ENCODE measurements around the gene MAS1. TPM values are rescaled to one million over a fixed set of nuclear protein-coding genes. Genes with fewer than 3 reads are reported as not detected.

The MAS1 gene
- total and polyA plus RNA-seq, 4 donors, result under 0.01 TPM; not detected in 3

DNA sequence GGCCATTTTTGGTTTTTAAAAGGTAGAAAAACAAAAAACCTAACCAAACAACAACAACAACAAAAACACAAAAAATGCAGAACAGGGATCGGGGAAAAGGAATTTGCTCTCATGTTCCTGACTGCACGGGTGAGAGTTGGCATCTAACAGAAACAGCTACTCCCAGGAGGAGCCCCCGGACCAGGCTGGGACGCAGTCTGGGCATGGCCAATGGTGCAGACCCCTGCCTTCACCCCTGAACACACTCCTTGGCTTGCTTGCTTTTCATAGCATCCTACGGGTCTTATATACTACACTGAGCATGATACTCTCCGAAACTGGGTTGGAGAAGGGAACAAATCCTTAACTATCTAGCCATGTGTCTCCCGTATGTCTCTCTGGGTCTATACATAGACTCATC, 587 bp upstream of the MAS1 start:
- WGBS, result 78% methylated on average over 7 of the region's 7 CpGs
- H3K36me3 ChIP-seq (ENCODE audit: control insufficient read depth in 4 of 4, insufficient read depth in 3 of 4, low read depth in 1 of 4, low read length in 3 of 4), result no peaks in the 10 kb centered on the region
- H3K9me3 ChIP-seq (ENCODE audit: control insufficient read depth in 4 of 4, low read length in 3 of 4), result no peaks in the 10 kb centered on the region
- peaks cover 0 to 7% (median 0%) of the 10 kb centered on the region in 4 donors for H3K27me3 ChIP-seq (ENCODE audit: control insufficient read depth in 4 of 4, insufficient read depth in 4 of 4, low read length in 3 of 4)
- no peak overlapping the region for H3K4me3 ChIP-seq (ENCODE audit: low read depth in 1 of 3, low read length in 3 of 3)
- TF ChIP-seq HNF4G (IDR thresholded peaks at IDR 0.05) (no peak), EGR1 (IDR thresholded peaks at IDR 0.05; ENCODE audit: low read depth in 2 of 2) (no peak), JUND (IDR thresholded peaks at IDR 0.05) (no peak), FOXA2 (IDR thresholded peaks at IDR 0.05) (no peak)
- no peak for DNase-seq (ENCODE audit: low spot score)
- no peaks in the 10 kb centered on the region for H3K4me1 ChIP-seq (ENCODE audit: control insufficient read depth in 4 of 4, insufficient read depth in 4 of 4, low read length in 3 of 4)
- H3K27ac ChIP-seq (ENCODE audit: low read depth in 1 of 2, low read length in 2 of 2), result no peak overlapping the region
- no peak overlapping the region for H3K9ac ChIP-seq (ENCODE audit: low read depth in 1 of 2, low read length in 2 of 2)

DNA sequence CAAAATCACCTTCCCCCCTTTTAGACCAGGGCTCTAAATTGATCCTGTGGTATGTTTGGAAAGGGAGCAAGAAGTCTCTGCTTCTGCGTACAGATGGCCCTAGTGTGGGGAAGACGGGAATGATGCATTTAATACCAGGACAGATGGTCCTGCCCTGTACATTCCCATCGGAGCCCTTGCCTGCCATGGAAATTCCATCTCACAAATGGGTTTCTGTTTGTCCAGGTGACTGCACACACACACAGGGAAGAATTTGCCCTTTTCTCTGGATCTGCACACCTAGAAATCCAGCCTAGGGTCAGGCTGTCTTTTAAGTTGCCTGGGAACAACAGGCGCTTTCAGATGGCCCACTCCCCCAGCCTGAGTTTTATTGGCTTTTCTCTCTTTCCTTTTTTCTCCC, 1.3 kb downstream of the MAS1 start:
- Histone ChIP-seq H3K4me3 (ENCODE audit: low read depth in 1 of 3, low read length in 3 of 3) (no peak overlapping the region), H3K27me3 (ENCODE audit: control insufficient read depth in 4 of 4, insufficient read depth in 4 of 4, low read length in 3 of 4) (peaks cover 0 to 7% (median 0%) of the 10 kb centered on the region in 4 donors)
- 87% methylated on average over 4 of the region's 4 CpGs for WGBS

More for the DNA sequence above, 1.3 kb downstream of the MAS1 start:
- Histone ChIP-seq H3K9ac (ENCODE audit: low read depth in 1 of 2, low read length in 2 of 2) (no peak overlapping the region), H3K9me3 (ENCODE audit: control insufficient read depth in 4 of 4, low read length in 3 of 4) (no peaks in the 10 kb centered on the region), H3K36me3 (ENCODE audit: control insufficient read depth in 4 of 4, insufficient read depth in 3 of 4, low read depth in 1 of 4, low read length in 3 of 4) (no peaks in the 10 kb centered on the region), H3K4me1 (ENCODE audit: control insufficient read depth in 4 of 4, insufficient read depth in 4 of 4, low read length in 3 of 4) (no peaks in the 10 kb centered on the region), H3K27ac (ENCODE audit: low read depth in 1 of 2, low read length in 2 of 2) (no peak overlapping the region)
- DNase-seq (ENCODE audit: low spot score), result no peak
- TF ChIP-seq FOXA2 (IDR thresholded peaks at IDR 0.05) (no peak), RXRA (IDR thresholded peaks at IDR 0.05) (no peak), YY1 (IDR thresholded peaks at IDR 0.05) (no peak), HNF4G (IDR thresholded peaks at IDR 0.05) (no peak), EGR1 (IDR thresholded peaks at IDR 0.05; ENCODE audit: low read depth in 2 of 2) (no peak), SP1 (IDR thresholded peaks at IDR 0.05) (no peak), RAD21 (IDR thresholded peaks at IDR 0.05) (no peak), JUND (IDR thresholded peaks at IDR 0.05) (no peak), HNF4A (conservative IDR thresholded peaks at IDR 0.05) (no peak), FOXA1 (IDR thresholded peaks at IDR 0.05) (no peak), NR2F2 (IDR thresholded peaks at IDR 0.05) (no peak), TAF1 (conservative IDR thresholded peaks at IDR 0.05) (no peak), GABPA (IDR thresholded peaks at IDR 0.05 in 1 of 2, conservative IDR thresholded peaks at IDR 0.05 in 1 of 2) (no peak)
- TF ChIP-seq, protein P1, sequence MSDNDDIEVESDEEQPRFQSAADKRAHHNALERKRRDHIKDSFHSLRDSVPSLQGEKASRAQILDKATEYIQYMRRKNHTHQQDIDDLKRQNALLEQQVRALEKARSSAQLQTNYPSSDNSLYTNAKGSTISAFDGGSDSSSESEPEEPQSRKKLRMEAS (IDR thresholded peaks at IDR 0.05), result no peak
- TF ChIP-seq, protein P2, sequence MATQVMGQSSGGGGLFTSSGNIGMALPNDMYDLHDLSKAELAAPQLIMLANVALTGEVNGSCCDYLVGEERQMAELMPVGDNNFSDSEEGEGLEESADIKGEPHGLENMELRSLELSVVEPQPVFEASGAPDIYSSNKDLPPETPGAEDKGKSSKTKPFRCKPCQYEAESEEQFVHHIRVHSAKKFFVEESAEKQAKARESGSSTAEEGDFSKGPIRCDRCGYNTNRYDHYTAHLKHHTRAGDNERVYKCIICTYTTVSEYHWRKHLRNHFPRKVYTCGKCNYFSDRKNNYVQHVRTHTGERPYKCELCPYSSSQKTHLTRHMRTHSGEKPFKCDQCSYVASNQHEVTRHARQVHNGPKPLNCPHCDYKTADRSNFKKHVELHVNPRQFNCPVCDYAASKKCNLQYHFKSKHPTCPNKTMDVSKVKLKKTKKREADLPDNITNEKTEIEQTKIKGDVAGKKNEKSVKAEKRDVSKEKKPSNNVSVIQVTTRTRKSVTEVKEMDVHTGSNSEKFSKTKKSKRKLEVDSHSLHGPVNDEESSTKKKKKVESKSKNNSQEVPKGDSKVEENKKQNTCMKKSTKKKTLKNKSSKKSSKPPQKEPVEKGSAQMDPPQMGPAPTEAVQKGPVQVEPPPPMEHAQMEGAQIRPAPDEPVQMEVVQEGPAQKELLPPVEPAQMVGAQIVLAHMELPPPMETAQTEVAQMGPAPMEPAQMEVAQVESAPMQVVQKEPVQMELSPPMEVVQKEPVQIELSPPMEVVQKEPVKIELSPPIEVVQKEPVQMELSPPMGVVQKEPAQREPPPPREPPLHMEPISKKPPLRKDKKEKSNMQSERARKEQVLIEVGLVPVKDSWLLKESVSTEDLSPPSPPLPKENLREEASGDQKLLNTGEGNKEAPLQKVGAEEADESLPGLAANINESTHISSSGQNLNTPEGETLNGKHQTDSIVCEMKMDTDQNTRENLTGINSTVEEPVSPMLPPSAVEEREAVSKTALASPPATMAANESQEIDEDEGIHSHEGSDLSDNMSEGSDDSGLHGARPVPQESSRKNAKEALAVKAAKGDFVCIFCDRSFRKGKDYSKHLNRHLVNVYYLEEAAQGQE (IDR thresholded peaks at IDR 0.05), result no peak
- TF ChIP-seq, protein P3, sequence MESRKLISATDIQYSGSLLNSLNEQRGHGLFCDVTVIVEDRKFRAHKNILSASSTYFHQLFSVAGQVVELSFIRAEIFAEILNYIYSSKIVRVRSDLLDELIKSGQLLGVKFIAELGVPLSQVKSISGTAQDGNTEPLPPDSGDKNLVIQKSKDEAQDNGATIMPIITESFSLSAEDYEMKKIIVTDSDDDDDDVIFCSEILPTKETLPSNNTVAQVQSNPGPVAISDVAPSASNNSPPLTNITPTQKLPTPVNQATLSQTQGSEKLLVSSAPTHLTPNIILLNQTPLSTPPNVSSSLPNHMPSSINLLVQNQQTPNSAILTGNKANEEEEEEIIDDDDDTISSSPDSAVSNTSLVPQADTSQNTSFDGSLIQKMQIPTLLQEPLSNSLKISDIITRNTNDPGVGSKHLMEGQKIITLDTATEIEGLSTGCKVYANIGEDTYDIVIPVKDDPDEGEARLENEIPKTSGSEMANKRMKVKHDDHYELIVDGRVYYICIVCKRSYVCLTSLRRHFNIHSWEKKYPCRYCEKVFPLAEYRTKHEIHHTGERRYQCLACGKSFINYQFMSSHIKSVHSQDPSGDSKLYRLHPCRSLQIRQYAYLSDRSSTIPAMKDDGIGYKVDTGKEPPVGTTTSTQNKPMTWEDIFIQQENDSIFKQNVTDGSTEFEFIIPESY (IDR thresholded peaks at IDR 0.05), result no peak
- TF ChIP-seq, protein P4, sequence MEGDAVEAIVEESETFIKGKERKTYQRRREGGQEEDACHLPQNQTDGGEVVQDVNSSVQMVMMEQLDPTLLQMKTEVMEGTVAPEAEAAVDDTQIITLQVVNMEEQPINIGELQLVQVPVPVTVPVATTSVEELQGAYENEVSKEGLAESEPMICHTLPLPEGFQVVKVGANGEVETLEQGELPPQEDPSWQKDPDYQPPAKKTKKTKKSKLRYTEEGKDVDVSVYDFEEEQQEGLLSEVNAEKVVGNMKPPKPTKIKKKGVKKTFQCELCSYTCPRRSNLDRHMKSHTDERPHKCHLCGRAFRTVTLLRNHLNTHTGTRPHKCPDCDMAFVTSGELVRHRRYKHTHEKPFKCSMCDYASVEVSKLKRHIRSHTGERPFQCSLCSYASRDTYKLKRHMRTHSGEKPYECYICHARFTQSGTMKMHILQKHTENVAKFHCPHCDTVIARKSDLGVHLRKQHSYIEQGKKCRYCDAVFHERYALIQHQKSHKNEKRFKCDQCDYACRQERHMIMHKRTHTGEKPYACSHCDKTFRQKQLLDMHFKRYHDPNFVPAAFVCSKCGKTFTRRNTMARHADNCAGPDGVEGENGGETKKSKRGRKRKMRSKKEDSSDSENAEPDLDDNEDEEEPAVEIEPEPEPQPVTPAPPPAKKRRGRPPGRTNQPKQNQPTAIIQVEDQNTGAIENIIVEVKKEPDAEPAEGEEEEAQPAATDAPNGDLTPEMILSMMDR (IDR thresholded peaks at IDR 0.05; ENCODE audit: low read depth, low read length, missing input control), result no peak
- TF ChIP-seq, protein P5, sequence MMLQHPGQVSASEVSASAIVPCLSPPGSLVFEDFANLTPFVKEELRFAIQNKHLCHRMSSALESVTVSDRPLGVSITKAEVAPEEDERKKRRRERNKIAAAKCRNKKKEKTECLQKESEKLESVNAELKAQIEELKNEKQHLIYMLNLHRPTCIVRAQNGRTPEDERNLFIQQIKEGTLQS (IDR thresholded peaks at IDR 0.05), result no peak

All from liver (tissue), 9 donors.